Dendritic cell treated with granulocyte-macrophage colony-stimulating factor and Interleukin-4, amounts not matched to agents 40 ng/mL and 50 ng/mL, for 4 days (primary cell): ENCODE results near the gene NALCN.

Source experiments
- H3K27ac Mint-ChIP-seq: one replicate; pipeline ENCODE4 v1.8.0; 2022; ENCODE audit warnings: mild to moderate bottlenecking, mixed read lengths
- H3K27me3 Mint-ChIP-seq: one replicate; pipeline ENCODE4 v1.8.0; 2022; ENCODE audit warnings: mild to moderate bottlenecking, mixed read lengths
- H3K36me3 Mint-ChIP-seq: one replicate; pipeline ENCODE4 v1.8.0; 2022; ENCODE audit warnings: low read depth, mixed read lengths
- H3K4me1 Mint-ChIP-seq: one replicate; pipeline ENCODE4 v1.8.0; 2022; ENCODE audit warnings: low read depth, mixed read lengths
- H3K4me3 Mint-ChIP-seq: one replicate; pipeline ENCODE4 v1.8.0; 2022; ENCODE audit warnings: mild to moderate bottlenecking, moderate library complexity, mixed read lengths
- H3K9me3 Mint-ChIP-seq: one replicate; pipeline ENCODE4 v1.8.0; 2022; ENCODE audit warnings: mixed read lengths
- intact Hi-C: fragments of 100-400 bp; cut with micrococcal nuclease; formaldehyde crosslinking; loops from one replicate; pipeline ENCODE4 v1.15.0; 2022

Gene NALCN

DNA sequence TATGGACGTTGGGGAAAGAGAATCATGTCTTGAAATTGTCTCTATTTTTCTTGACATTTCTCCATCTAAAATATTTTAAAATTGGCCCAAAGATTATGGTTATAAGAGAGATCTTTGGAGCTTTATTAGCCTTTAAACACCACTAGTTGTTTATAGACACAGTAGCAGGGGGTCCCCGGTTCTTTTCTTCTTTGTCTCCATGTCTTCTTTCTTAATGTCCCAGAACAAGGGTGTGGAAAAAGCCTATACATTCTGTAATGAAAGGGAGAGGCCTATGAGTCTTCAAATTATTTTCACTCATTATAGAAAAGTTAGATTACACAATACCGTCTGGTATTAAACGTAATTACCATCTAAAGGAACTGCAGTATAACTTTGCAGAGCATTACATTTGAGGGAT lies 300.0 kb downstream of the NALCN start:
- Mint-ChIP-seq H3K27ac (no peak overlapping the region), H3K4me3 (no peak overlapping the region), H3K9me3 (no peaks in the 10 kb centered on the region), H3K36me3 (no peaks in the 10 kb centered on the region), H3K4me1 (no peaks in the 10 kb centered on the region), H3K27me3 (peaks cover 2% of the 10 kb centered on the region)
- intact Hi-C loops, result no loop called here

GRCh38 chr13:101115762-101116171 lies 300.5 kb downstream of the NALCN start:
- no peak overlapping the region for H3K27ac Mint-ChIP-seq
- H3K4me1 Mint-ChIP-seq, result no peaks in the 10 kb centered on the region
- H3K27me3 Mint-ChIP-seq, result peaks cover under 1% of the 10 kb centered on the region
- no peak overlapping the region for H3K4me3 Mint-ChIP-seq
- H3K9me3 Mint-ChIP-seq, result no peaks in the 10 kb centered on the region
- intact Hi-C loops, result no loop called here
- no peaks in the 10 kb centered on the region for H3K36me3 Mint-ChIP-seq

GRCh38 chr13:101111894-101112293 lies 304.4 kb downstream of the NALCN start:
- intact Hi-C loops, result no loop called here

GRCh38 chr13:101109005-101109404 lies 307.3 kb downstream of the NALCN start:
- no peaks in the 10 kb centered on the region for H3K27me3 Mint-ChIP-seq
- peaks cover 17% of the 10 kb centered on the region for H3K9me3 Mint-ChIP-seq
- no peak overlapping the region for H3K4me3 Mint-ChIP-seq
- intact Hi-C loops, result no loop called here
- no peaks in the 10 kb centered on the region for H3K36me3 Mint-ChIP-seq
- H3K27ac Mint-ChIP-seq, result no peak overlapping the region
- no peaks in the 10 kb centered on the region for H3K4me1 Mint-ChIP-seq

More at GRCh38 chr13:101111894-101112293, 304.4 kb downstream of the NALCN start:
- peaks cover 2% of the 10 kb centered on the region for H3K9me3 Mint-ChIP-seq
- no peaks in the 10 kb centered on the region for H3K4me1 Mint-ChIP-seq
- H3K36me3 Mint-ChIP-seq, result no peaks in the 10 kb centered on the region
- no peaks in the 10 kb centered on the region for H3K27me3 Mint-ChIP-seq
- no peak overlapping the region for H3K4me3 Mint-ChIP-seq
- no peak overlapping the region for H3K27ac Mint-ChIP-seq

GRCh38 chr13:101098873-101099272 lies 317.4 kb downstream of the NALCN start:
- Mint-ChIP-seq H3K27ac (no peak overlapping the region), H3K36me3 (no peaks in the 10 kb centered on the region), H3K27me3 (no peaks in the 10 kb centered on the region), H3K9me3 (no peaks in the 10 kb centered on the region), H3K4me3 (no peak overlapping the region), H3K4me1 (no peaks in the 10 kb centered on the region)
- intact Hi-C loops, result no loop called here

DNA sequence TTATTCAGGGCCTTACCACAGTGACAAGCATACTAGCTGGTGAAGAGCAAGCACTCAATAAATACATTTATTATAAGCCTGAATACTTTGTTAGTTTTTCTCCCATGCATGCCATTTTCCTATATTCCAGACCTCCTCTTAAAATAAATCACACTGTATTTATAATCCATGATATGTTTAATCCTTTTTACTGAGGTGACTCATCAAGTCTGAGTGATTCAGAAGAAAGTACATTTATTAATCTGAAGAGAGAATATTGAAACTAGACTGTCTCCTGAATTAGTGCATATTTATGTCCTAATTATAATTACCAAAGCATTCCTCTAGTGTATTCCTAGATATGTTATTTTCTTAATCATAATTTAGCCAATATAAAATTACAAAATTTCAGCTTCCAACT lies 323.3 kb downstream of the NALCN start:
- no peaks in the 10 kb centered on the region for H3K36me3 Mint-ChIP-seq
- H3K9me3 Mint-ChIP-seq, result no peaks in the 10 kb centered on the region
- peaks cover 2% of the 10 kb centered on the region for H3K27me3 Mint-ChIP-seq
- H3K4me1 Mint-ChIP-seq, result no peaks in the 10 kb centered on the region
- no peak overlapping the region for H3K4me3 Mint-ChIP-seq
- H3K27ac Mint-ChIP-seq, result no peak overlapping the region
- intact Hi-C loops, result no loop called here

GRCh38 chr13:101090287-101090686 lies 326.0 kb downstream of the NALCN start:
- H3K36me3 Mint-ChIP-seq, result no peaks in the 10 kb centered on the region
- no peaks in the 10 kb centered on the region for H3K9me3 Mint-ChIP-seq
- H3K27ac Mint-ChIP-seq, result no peak overlapping the region
- H3K27me3 Mint-ChIP-seq, result peaks cover 2% of the 10 kb centered on the region
- H3K4me1 Mint-ChIP-seq, result no peaks in the 10 kb centered on the region
- H3K4me3 Mint-ChIP-seq, result no peak overlapping the region
- intact Hi-C loops, result no loop called here

DNA sequence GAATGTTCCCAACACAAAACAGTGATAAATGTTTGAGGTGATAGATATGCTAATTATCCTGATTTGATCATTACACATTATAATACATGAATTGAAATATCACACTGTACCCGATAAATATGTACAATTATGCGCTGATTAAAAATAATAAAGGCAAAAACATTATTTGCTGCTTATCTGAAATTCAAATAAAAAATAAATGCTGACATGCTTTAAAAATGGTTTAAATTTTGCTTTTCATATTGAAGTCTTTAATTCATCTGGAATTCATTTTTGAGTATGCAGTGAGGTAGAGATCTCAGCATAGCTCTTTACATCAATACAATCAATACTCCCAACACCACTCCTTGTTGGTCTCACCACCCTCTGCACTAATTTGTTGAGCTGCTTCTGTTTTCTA lies 330.8 kb downstream of the NALCN start:
- Mint-ChIP-seq H3K27ac (no peak overlapping the region), H3K27me3 (no peaks in the 10 kb centered on the region), H3K9me3 (no peaks in the 10 kb centered on the region), H3K4me3 (no peak overlapping the region), H3K36me3 (no peaks in the 10 kb centered on the region), H3K4me1 (no peaks in the 10 kb centered on the region)
- intact Hi-C loops, result no loop called here

DNA sequence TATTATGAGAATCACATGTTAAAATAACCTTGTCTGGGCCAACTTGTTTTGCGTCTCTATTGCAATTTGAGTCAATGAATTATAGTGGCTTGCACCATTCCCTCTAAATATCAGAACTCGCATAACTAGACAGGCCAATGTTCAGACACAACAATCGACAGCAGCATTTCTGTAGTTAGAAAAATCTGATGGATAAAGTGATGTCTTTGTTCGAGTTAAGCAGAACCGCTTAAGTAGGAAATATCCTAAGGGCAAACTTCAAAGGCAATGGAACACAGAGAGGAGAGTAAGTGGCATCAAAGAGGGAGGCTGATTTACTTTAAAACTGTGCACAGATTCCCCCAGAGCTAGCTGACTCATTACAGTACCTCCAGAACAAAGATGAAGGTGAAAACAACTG lies 333.9 kb downstream of the NALCN start:
- H3K9me3 Mint-ChIP-seq, result peaks cover 2% of the 10 kb centered on the region
- intact Hi-C loops, result no loop called here
- H3K36me3 Mint-ChIP-seq, result no peaks in the 10 kb centered on the region
- H3K4me1 Mint-ChIP-seq, result no peaks in the 10 kb centered on the region
- no peaks in the 10 kb centered on the region for H3K27me3 Mint-ChIP-seq
- no peak overlapping the region for H3K4me3 Mint-ChIP-seq
- no peak overlapping the region for H3K27ac Mint-ChIP-seq

GRCh38 chr13:101080616-101081015 lies 335.7 kb downstream of the NALCN start:
- Mint-ChIP-seq H3K27ac (no peak overlapping the region), H3K27me3 (no peaks in the 10 kb centered on the region), H3K9me3 (peaks cover 9% of the 10 kb centered on the region), H3K4me3 (no peak overlapping the region), H3K36me3 (no peaks in the 10 kb centered on the region), H3K4me1 (no peaks in the 10 kb centered on the region)
- intact Hi-C loops, result no loop called here

- no peaks in the 10 kb centered on the region for H3K9me3 Mint-ChIP-seq
- no peak overlapping the region for H3K4me3 Mint-ChIP-seq
- H3K4me1 Mint-ChIP-seq, result no peaks in the 10 kb centered on the region
- H3K27ac Mint-ChIP-seq, result no peak overlapping the region
- no peaks in the 10 kb centered on the region for H3K36me3 Mint-ChIP-seq
- intact Hi-C loops, result no loop called here
- H3K27me3 Mint-ChIP-seq, result no peaks in the 10 kb centered on the region
These were observed 351.0 kb downstream of the NALCN start for GRCh38 chr13:101065329-101065728.

DNA sequence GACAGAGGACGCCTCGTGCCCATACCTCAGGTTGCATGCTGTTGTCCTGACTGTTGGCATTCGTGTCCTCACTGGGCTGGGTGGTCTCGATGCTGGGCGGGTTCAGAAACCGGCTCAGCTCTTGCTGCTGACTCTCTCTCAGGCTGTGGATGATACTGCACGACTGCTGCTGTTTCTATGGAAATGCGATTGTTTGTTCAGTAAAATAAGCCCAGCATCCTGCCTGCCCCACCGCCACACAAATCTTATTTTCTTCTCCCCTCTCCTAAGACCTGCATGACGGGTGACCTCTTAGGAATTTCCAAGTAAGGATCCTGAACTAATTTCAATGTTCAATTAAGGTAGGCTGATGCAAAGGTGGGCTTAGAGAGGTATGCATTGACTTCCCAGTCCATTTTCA lies 356.5 kb downstream of the NALCN start:
- H3K27me3 Mint-ChIP-seq, result peaks cover 2% of the 10 kb centered on the region
- H3K4me1 Mint-ChIP-seq, result no peaks in the 10 kb centered on the region
- H3K4me3 Mint-ChIP-seq, result no peak overlapping the region
- intact Hi-C loops, result no loop called here
- no peaks in the 10 kb centered on the region for H3K36me3 Mint-ChIP-seq
- no peak overlapping the region for H3K27ac Mint-ChIP-seq
- H3K9me3 Mint-ChIP-seq, result no peaks in the 10 kb centered on the region

DNA sequence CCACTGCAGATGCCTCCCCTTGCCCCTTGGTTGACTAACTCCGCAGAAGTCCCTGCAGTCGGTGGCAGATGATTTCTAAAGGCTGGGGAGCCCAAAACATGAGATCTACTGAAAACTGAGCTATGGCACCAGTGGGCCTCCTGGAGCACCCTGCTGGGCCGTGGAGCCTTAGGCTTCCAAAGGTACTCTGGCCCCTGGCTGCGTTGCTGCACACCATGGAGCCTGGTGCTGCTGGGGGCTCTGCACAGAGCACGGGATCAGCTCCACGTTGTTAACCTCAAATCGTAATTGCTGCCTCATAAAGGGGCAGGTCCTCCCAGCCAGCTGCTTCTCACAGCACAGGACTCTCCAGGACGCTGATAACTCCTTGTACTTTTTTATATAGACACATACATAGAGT lies 357.5 kb downstream of the NALCN start:
- no peaks in the 10 kb centered on the region for H3K36me3 Mint-ChIP-seq
- no peak overlapping the region for H3K27ac Mint-ChIP-seq
- H3K27me3 Mint-ChIP-seq, result peaks cover 2% of the 10 kb centered on the region
- no peak overlapping the region for H3K4me3 Mint-ChIP-seq
- intact Hi-C loops, result no loop called here
- H3K9me3 Mint-ChIP-seq, result no peaks in the 10 kb centered on the region
- no peaks in the 10 kb centered on the region for H3K4me1 Mint-ChIP-seq

DNA sequence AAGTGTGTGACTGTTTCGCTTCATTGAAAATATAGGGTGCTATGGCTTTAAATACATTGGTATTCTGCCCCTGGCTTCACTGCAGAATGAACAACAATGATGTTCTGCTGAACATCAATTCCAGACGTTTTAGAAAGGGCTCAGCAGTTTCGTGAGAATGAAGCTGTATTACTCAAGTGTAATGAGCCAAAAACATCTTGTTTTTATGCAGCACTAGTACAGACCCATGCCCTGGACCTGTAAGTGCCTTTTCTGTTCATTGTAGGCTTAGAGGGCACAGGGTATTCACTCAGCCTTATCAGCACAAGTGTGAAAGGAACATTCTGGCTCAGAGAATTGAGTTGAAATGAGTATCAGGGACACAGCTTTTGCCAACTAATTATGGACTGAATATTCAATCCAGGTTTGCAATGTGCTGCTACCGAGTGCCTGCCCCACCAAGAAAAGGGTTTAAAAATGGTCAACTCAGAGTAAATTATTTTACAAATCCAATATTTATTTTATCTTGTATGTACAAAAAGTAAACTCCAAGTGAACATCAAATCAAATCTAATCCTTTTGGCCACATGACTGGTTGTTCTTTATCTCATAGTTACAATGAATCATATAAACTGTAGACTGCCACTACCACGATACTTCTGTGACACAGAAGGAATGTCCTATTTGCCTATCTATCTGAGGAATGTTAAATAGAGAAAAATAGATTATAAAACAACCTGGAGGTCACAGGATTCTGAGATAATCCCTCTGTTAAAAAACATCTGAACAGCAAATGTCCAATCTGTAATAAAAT lies 362.8 kb downstream of the NALCN start:
- Mint-ChIP-seq H3K27ac (no peak overlapping the region), H3K4me3 (no peak overlapping the region), H3K4me1 (no peaks in the 10 kb centered on the region), H3K9me3 (no peaks in the 10 kb centered on the region), H3K27me3 (peaks cover 2% of the 10 kb centered on the region), H3K36me3 (no peaks in the 10 kb centered on the region)
- intact Hi-C loops, result no loop called here
